ENCODE measurements around the gene ZNF283. TPM values are rescaled to one million over a fixed set of nuclear protein-coding genes. Genes with fewer than 3 reads are reported as not detected.
A peak's percentile ranks its signal among the peaks of the same experiment; 100 is the strongest.

ZNF283 gene
- total and polyA plus RNA-seq, 12 donors, result 1.7 to 16.9 (median 11.7) TPM

DNA sequence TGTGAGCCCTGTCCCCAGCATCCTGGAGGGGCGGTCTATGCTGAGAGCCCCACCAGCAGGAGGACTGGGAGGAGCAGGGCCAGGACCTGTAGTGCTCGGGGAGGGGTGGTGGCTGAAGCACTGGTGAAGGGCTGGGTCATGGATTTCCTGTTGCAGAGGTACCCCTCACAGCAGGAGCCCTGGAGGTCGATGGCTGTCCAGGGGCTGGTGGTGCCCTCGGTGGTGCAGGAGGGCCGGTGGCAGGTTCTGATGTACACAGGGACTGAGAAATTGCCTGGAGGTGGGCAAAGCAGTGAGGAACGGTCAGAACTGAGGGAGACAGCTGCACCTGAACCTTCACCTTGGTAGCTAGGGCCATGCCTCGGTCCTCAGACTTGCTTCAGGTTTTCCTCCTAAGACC lies 29.6 kb upstream of the ZNF283 start:
- Histone ChIP-seq H3K36me3 (no peaks in the 10 kb centered on the region), H3K9me3 (no peaks in the 10 kb centered on the region), H3K4me1 (peaks cover 0 to 18% (median 7%) of the 10 kb centered on the region in 9 donors), H3K4me3 (no peak overlapping the region), H3K27ac (no peak overlapping the region), H3K27me3 (peaks cover 0 to 61% (median 44%) of the 10 kb centered on the region in 7 donors)
- DNase-seq (no peak), ATAC-seq (no peak)
- TF ChIP-seq, protein P1, sequence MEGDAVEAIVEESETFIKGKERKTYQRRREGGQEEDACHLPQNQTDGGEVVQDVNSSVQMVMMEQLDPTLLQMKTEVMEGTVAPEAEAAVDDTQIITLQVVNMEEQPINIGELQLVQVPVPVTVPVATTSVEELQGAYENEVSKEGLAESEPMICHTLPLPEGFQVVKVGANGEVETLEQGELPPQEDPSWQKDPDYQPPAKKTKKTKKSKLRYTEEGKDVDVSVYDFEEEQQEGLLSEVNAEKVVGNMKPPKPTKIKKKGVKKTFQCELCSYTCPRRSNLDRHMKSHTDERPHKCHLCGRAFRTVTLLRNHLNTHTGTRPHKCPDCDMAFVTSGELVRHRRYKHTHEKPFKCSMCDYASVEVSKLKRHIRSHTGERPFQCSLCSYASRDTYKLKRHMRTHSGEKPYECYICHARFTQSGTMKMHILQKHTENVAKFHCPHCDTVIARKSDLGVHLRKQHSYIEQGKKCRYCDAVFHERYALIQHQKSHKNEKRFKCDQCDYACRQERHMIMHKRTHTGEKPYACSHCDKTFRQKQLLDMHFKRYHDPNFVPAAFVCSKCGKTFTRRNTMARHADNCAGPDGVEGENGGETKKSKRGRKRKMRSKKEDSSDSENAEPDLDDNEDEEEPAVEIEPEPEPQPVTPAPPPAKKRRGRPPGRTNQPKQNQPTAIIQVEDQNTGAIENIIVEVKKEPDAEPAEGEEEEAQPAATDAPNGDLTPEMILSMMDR (IDR thresholded peaks at IDR 0.05), result no peak
- WGBS, 2 donors, result 81 to 86% methylated on average over 7 of the region's 7 CpGs
- intact Hi-C loops (cut with DNase I), result no loop called here

GRCh38 chr19:43798026-43798545 lies 29.0 kb upstream of the ZNF283 start:
- peaks cover 0 to 56% (median 39%) of the 10 kb centered on the region in 7 donors for H3K27me3 ChIP-seq
- peaks cover 0 to 18% (median 7%) of the 10 kb centered on the region in 9 donors for H3K4me1 ChIP-seq
- ATAC-seq, result peak in 4 of 8 donors; percentile 10 to 18 (median 12)
- peak overlapping the region in 1 of 10 donors; percentile 56 for H3K27ac ChIP-seq
- peak overlapping the region in 9 of 10 donors; percentile 32 to 62 (median 52) for H3K4me3 ChIP-seq
- no peaks in the 10 kb centered on the region for H3K9me3 ChIP-seq
- no peak for DNase-seq
- 32 to 52% methylated on average over 5 of the region's 5 CpGs for WGBS, 2 donors
- no peaks in the 10 kb centered on the region for H3K36me3 ChIP-seq
- TF ChIP-seq, protein P1 (IDR thresholded peaks at IDR 0.05), result no peak
- intact Hi-C loops (cut with DNase I), result no loop called here

DNA sequence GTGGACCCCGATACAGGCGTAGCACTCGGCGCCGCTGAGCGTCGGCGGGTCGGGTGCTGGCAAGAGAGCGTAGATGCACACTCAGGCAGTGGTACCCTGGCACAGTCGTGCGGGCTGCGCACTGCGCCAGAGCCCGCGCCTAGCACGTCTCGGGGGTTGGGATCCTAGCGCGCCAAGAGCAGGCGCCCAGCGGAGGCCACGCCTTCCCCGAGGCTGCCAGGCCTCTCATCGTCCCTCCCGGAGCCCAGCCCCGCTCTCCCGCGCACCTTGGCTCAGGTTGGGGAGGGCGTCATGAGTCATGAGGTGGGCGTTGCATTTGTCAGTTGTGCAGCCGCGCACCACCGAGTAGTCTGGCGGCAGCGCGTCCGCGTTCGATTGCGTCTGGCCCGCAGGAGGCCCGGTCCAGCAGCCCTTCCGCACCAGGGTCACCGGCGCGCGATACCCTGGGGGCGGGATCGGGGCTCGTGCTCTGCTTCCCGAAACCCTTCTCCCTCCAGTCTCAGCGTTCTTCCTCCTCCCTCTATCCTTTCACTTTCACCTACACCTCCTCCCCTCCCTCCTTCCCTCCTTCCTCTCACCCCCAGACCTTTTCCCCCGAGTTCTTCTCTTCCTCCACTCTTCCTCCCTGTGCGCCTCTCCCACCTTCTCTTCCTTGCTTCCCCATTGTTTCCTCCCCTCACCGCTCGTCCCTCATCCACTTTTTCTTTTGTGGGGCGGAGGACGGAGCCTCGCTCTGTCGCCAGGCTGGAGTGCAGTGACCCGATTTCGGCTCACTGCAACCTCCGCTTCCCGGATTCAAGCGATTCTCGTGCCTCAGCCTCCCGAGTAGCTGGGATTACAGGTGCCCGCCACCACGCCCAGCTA lies 28.3 kb upstream of the ZNF283 start:
- 12 to 14% methylated on average over 69 to 70 of the region's 70 CpGs for WGBS, 2 donors
- no peak for DNase-seq
- Histone ChIP-seq H3K36me3 (no peaks in the 10 kb centered on the region), H3K9me3 (no peaks in the 10 kb centered on the region), H3K4me1 (peaks cover 0 to 18% (median 7%) of the 10 kb centered on the region in 9 donors), H3K27me3 (peaks cover 0 to 51% (median 35%) of the 10 kb centered on the region in 7 donors), H3K4me3 (peak overlapping the region; percentile 14 to 62 (median 52)), H3K27ac (peak overlapping the region in 2 of 10 donors; percentile 2 to 56)
- intact Hi-C loops (cut with DNase I), result no loop called here
- peak; percentile 35 to 64 (median 48) for ATAC-seq
- TF ChIP-seq, protein P1 (IDR thresholded peaks at IDR 0.05), result no peak

DNA sequence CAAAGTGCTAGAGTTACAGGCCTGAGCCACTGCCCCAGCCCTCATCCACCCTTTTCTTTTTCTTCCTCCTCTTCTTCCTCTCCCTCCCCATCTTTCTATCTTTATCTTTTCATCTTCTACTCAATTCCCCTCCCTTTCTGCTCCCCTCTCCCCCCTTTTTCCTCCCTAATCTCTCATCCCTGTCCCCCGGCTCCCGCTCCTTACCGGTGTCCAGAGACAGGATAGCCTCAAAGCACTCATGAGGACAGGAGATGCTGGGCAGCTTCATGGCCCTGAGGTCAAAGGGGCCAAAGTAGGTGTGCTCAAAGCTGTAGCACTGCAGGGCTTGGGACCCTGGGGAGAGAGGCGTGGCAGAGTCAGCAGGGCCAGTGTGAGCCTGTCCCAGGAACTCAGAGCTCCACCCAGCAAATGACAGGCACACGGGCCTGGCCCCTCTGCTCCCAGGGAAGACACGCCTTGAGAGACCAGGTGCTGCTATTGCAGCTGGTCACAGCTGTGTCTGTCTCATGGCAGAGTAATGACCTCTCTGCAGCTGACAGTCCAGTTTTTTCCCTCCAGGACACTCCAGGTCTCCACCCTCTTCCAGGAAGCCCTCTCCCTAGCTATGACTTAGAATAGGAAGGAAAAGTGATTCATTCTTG lies 27.5 kb upstream of the ZNF283 start:
- Histone ChIP-seq H3K27me3 (peaks cover 0 to 43% (median 31%) of the 10 kb centered on the region in 7 donors), H3K4me3 (peak overlapping the region in 4 of 10 donors; percentile 51 to 62 (median 56)), H3K9me3 (no peaks in the 10 kb centered on the region), H3K4me1 (peaks cover 0 to 18% (median 7%) of the 10 kb centered on the region in 9 donors), H3K27ac (peak overlapping the region in 1 of 10 donors; percentile 2), H3K36me3 (no peaks in the 10 kb centered on the region)
- TF ChIP-seq, protein P1 (IDR thresholded peaks at IDR 0.05), result no peak
- intact Hi-C loops (cut with DNase I), result no loop called here
- WGBS, 2 donors, result 45 to 62% methylated on average over 6 of the region's 6 CpGs
- ATAC-seq (peak in 7 of 8 donors; percentile 20 to 83 (median 60)), DNase-seq (no peak)
